Head of caudate nucleus (tissue), 42 donors: ENCODE measurements around the gene NRDC.
"Not testable (repeated sequence)": the region's sequence is repeated elsewhere in the genome, so short reads cannot be mapped to it uniquely, and the experiment has no call there.

Experiments
- DNase-seq, 42 donors: peaks; one replicate each; pipeline versions ENCODE4 v3.0.0 to v3.0.0-alpha.2; 2020 to 2021; ENCODE audit warnings: mixed read lengths in 7 of 42
- intact Hi-C: fragments of 100-400 bp; cut with DNase I; formaldehyde crosslinking; loops from one replicate; pipeline ENCODE4 v1.15.0; 2022

NRDC gene

DNA sequence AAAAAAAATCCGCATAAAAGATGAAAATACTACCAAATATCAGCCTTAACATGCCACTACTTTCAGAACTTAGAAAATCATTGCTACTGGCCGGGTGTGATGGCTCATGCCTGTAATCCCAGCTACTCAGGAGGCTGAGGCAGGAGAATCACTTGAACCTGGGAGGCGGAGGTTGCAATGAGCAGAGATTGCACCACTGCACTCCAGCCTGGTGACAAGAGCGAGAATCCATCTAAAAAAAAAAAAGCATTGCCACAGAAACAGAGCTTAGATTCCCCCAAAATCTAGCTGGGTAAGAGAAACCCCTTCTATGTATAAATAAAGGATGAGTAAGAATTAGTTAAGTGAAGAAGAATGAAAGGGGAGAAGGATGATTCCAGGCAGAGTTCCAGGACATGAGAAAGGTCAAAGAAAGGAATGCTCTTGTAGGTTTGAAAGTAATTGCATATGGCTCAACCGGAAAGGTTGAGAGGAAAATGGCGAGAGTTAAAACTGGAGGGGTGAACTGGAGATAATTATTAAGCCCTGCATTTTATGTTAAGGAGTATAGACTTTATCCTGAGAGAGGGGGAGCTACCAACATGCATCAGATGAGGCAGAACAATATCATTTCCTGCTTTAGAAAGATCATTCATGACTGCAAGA, 19.7 kb upstream of the NRDC start:
- DNase-seq: no peak
- intact Hi-C loops: loop anchor here (5.0 kb wide), 1 partner anchor 104 kb away; no protein-coding TSS in a partner anchor

DNA sequence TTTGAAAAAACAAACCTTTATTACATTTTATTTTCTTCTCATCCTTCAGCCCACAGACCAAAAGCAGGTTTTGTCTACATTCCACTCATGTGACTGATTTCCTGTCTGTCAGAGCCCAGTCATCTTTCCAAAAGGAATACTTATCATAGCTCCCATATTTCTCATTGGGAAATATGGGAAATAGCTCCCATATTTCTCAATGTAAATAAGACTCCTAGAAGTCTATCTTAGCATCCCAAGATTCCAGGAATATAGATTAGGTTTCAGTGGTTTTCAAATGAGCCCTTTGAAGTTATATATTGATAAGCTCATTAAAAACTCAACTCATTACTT, 19.1 kb upstream of the NRDC start:
- intact Hi-C loops: loop anchor here (5.0 kb wide), 1 partner anchor 105 kb away; no protein-coding TSS in a partner anchor
- no peak for DNase-seq

DNA sequence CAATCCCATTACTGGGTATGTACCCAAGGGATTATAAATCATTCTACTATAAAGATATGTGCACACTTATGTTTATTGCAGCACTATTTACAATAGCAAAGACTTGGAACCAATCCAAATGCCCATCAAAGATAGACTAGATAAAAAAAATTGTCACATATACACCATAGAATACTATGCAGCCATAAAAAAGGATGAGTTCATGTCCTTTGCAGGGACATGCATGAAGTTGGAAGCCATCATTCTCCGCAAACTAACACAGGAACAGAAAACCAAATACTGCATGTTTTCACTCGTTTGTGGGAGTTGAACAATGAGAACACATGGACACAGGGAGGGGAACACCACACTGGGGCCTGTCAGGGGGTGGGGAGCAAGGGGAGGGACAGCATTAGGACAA, 16.2 kb upstream of the NRDC start:
- DNase-seq: not testable (repeated sequence)
- intact Hi-C loops: loop anchor here (5.0 kb wide), 1 partner anchor 108 kb away; no protein-coding TSS in a partner anchor

DNA sequence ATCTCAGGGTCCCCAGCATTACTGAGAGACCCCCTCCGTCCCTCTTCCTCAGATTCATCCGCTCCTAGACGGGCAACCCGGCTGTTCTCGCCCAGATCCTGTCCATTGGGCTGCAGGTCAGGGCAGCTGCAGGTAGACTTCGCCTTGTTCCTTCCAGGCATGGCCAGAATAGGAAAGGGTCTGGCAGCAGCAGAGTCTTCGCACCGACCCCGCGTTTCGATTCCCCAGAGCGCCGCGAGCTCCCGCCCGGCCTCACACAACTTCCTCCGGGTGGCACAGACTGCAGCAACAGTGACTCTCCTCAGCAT, 265 bp downstream of the NRDC start:
- intact Hi-C loops: loop anchor here (10.0 kb wide), 1 partner anchor 643 kb away; the partner anchor contains the start of gene RNF11
- peak in 3 of 42 donors; percentile 4 to 46 (median 11) for DNase-seq

- intact Hi-C loops: loop anchor here (10.0 kb wide), 1 partner anchor 643 kb away; the partner anchor contains the start of gene RNF11
- DNase-seq: peak in 32 of 42 donors; percentile 3 to 58 (median 36)
Observed at GRCh38 chr1:51877434-51878307, 856 bp downstream of the NRDC start.

DNA sequence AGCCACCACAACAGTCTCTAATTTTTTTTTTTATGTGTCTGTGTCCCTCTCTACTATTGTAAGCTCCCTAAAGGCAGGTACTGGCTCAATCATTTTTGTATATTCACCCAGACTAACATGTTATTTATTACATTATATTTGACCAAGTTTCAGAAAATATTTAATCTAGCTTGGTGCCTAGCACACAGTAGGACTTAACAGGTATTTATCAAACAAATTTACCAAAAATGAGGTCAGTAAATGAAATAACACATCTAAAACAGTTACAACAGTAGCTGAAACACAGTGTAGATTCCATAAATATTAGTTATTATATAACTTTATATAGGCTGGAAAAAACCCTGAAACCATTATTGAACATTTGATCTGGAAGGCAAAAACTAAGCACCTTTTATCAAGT, 2.7 kb downstream of the NRDC start:
- DNase-seq: no peak
- intact Hi-C loops: loop anchor here (10.0 kb wide), 1 partner anchor 641 kb away; the partner anchor contains the start of gene RNF11

DNA sequence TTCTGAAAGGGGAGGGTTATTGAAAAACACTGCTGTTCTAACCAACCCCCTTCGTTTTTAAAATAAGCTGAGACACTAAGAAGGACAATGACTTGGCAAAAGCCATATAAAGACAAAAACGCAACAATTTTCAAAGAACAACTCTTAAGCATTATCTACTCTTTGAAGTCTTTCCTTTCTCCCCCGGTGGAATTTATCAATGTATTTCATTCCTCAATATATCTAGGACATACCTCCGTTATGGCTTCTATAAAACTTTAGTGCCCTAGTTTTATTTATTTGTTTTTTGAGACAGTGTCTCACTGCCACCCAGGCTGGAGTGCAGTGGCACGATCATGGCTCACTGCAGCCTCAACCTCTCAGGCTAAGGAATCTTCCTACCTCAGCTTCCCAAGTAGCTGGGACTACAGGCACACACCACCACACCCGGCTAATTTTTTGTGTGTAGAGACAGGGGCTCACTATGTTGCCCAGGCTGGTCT, 3.2 kb downstream of the NRDC start:
- intact Hi-C loops: loop anchor here (10.0 kb wide), 1 partner anchor 641 kb away; the partner anchor contains the start of gene RNF11
- no peak for DNase-seq

- intact Hi-C loops: loop anchor here (10.0 kb wide), 1 partner anchor 638 kb away; the partner anchor contains the start of gene RNF11
- DNase-seq: not testable (repeated sequence)
Observed at GRCh38 chr1:51873270-51873669, 5.3 kb downstream of the NRDC start.

DNA sequence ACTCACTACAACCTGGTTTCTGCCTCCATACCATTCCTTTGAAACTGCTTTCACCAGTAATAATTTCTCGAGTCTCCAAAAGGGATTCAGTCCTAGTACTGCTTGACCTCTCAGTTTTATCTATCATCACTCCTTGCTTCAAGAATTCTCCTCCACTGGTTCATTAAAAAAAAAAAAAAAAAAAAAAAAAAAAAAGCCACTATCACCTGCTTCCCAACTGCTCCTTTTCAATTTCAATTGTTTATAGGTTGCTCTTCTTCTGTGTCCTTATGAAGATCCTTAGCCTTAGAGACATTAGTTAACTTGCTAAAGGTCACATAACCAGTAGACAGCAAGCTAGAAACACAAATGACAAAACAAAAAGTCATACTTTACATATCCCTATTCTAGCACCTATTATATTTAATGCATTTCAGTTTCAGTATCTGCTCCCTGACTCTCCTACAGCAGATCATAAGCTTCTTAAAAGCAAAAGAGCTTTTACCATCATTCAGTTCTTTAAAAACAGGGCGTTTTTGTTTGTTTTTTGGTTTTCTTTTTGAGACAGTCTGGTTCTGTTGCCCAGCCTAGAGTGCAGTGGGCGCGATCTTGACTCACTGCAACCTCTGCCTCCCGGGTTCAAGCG, 7.1 kb downstream of the NRDC start:
- no peak for DNase-seq
- intact Hi-C loops: loop anchor here (10.0 kb wide), 1 partner anchor 637 kb away; the partner anchor contains the start of gene RNF11

- intact Hi-C loops: loop anchor here (10.0 kb wide), 1 partner anchor 636 kb away; the partner anchor contains the start of gene RNF11
Observed at GRCh38 chr1:51870603-51871350, 7.8 kb downstream of the NRDC start.

DNA sequence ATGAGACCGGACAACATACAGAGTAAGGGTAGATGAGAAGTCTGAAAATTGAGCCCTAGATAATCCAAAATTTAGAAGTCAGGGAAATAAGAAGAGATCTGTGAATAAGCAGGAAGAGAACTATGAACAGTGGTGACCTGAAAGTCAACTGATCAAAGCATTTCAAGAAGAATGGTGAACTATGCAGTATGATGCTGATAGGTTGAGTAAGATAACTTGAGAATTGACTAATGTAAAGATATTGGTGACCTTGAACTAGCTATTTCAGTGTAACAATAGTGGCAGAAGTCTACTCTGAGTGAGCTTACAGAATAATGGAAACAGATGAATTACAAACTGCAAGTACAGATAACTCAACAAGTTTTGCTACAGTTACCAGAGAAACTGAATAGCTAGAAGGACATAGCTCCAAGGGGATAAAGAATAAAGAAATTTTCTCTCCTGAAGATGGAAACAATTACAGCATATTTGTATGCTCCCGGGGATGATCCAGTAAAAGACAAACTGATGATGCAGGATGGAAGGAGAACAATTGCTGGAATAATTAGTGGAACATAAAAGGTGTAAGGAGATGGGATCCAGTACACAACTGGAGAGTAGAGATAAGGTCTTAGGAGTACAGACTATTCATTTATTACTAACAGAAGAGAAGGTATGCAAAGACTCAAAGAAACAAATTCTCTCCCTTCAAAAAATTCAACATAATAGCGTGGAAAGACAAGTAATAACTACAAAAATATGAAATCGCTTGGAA, 10.9 kb downstream of the NRDC start:
- intact Hi-C loops: no loop called here
- no peak for DNase-seq

More at GRCh38 chr1:51870603-51871350, 7.8 kb downstream of the NRDC start:
- DNase-seq: no peak

DNA sequence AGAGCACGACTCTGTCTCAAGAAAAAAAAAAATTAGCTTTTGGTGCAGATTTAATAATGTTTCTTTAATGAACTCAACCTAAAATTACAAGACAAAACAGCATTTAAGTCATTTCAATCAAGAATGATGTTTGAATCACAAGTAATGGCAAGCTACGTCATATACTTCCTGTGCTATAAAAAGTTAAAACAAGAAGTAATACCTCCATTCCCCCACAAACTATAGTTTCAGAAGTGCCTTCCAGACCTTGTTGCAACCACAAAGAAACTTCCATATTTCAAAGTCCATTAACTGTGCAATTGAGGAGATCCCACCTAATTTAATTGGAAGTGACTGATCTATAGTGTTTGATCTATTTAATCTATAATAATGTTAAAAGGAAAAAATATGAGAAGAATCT, 15.1 kb downstream of the NRDC start:
- no peak for DNase-seq
- intact Hi-C loops: no loop called here

DNA sequence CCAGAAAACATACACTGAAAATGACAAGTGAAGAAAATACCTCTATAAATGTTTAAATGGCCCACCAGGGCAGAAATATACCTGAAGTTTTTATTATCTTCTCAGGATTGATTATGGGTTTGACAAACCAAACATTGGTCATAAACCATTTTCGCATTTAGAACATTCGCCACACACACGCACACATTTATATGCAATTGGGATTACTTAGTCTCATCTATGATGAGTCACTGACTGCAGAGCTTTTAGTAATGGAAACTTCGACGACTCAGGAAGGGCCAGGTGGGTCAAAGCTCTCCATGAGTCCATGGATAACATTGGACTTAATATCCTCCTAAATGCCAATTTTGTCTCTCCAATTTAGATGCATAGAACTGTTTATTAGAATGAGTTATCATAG, 16.9 kb downstream of the NRDC start:
- no peak for DNase-seq
- intact Hi-C loops: no loop called here

DNA sequence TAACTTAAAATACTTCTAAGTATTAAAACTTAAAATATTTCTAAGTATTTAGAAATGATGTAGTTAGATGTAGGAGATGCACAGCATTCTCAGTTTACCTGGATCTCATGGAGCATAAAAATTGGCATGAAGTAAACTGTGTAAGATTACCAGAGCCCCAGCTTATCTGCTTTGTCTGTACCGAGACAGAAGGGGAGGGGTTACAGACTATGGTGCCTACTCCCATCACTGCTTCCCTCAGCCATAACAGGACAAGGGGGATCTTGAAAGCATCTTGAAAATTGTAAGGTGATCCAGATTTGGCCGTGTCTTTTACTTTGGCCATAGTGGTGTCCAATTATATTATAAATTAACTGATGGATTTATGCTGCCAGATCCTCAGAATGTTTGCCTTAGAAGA, 18.8 kb downstream of the NRDC start:
- DNase-seq: no peak
- intact Hi-C loops: no loop called here

- intact Hi-C loops: no loop called here
Observed at GRCh38 chr1:51859333-51859732, 19.2 kb downstream of the NRDC start.

DNA sequence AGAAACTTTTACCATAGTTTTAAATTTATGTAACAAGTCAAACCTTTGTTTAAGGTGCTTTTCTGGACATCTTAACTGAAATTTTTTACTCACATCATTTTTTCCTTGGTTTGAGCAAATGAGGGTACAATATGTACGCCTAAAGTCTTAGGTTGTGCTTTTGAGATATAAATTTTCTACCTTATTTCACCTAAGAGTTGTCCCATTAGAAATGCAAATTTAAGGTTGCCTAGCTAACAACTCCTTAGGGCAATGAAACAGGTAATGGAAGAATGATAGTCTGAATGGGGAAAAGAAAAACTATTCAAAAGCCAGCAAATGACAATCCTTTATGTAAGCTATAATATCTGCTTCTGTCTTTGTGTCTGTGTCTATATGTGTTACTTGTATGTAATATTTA, 19.6 kb downstream of the NRDC start:
- DNase-seq: no peak
- intact Hi-C loops: no loop called here

More at GRCh38 chr1:51859333-51859732, 19.2 kb downstream of the NRDC start:
- no peak for DNase-seq

- intact Hi-C loops: no loop called here
- no peak for DNase-seq
Observed at GRCh38 chr1:51856745-51857144, 21.8 kb downstream of the NRDC start.

DNA sequence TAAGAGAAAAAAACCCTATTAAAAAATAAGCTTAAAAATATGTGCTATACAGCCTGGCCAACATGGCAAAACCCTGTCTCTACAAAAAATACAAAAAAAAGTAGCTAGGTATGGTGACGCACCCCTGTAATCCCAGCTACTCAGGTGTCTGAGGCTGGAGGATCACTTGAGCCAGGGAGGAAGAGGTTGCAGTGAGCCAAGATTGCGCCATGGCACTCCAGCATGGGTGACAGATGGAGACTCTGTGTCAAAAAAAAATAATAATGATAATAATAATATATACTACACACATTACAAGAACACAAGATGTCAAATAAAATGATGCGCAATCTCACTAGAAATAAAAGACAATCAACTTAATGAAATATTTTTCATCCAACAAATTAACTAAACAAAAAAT, 22.9 kb downstream of the NRDC start:
- intact Hi-C loops: no loop called here
- DNase-seq: no peak
